Activated naive CD4-positive, alpha-beta T cell treated with anti-CD3 and anti-CD28 coated beads, Interleukin-2, amount 50 U/mL, for 72 hours (primary cell): ENCODE results near the gene OBSCN. TPM values are rescaled to one million over a fixed set of nuclear protein-coding genes. Genes with fewer than 3 reads are reported as not detected.
A peak's percentile ranks its signal among the peaks of the same experiment; 100 is the strongest.

ENCODE experiments used
- ATAC-seq, 2 donors: fragments of 150-1000 bp; cut with Tn5 transposase; 2 replicates each; pipeline ENCODE4 v1.10.0; 2021; ENCODE audit warnings: mild to moderate bottlenecking in 2 of 2, moderate library complexity in 2 of 2
- DNase-seq, 2 donors: peaks; one replicate each; pipeline ENCODE4 v3.0.0; 2021 to 2022; ENCODE audit warnings: low spot score in 2 of 2
- H3K27ac Mint-ChIP-seq, 2 donors: one replicate each; pipeline ENCODE4 v1.8.0; 2022; ENCODE audit warnings: mild to moderate bottlenecking in 2 of 2, mixed read lengths in 2 of 2
- H3K36me3 Mint-ChIP-seq, 2 donors: one replicate each; pipeline ENCODE4 v1.8.0; 2022; ENCODE audit warnings: mixed read lengths in 2 of 2
- H3K9me3 Mint-ChIP-seq, 2 donors: one replicate each; pipeline ENCODE4 v1.8.0; 2022; ENCODE audit warnings: mixed read lengths in 2 of 2
- total RNA-seq, 2 donors: library from RNA; stranded (reverse); gene quantifications; one replicate each; pipeline ENCODE4 v1.2.3, GENCODE V29; 2022

OBSCN gene
- total RNA-seq, result 10 to 100 TPM; 20.8 to 37.5 TPM

- no peak for DNase-seq
- no peaks in the 10 kb centered on the region for H3K9me3 Mint-ChIP-seq
These were observed at the start of gene OBSCN for GRCh38 chr1:228207851-228208821. Gene OBSCN, plus strand, starts transcription at chr1:228208044. Its CDS starts 3,740 bp downstream, at chr1:228211784.

GRCh38 chr1:228158151-228159007 is 49.5 kb upstream of the OBSCN start:
- H3K27ac Mint-ChIP-seq, result no peak overlapping the region
- ATAC-seq (no peak), DNase-seq (no peak)
- H3K36me3 Mint-ChIP-seq, result no peaks in the 10 kb centered on the region
- no peaks in the 10 kb centered on the region for H3K9me3 Mint-ChIP-seq

More at GRCh38 chr1:228207851-228208821, at the start of gene OBSCN:
- no peak for ATAC-seq
- no peaks in the 10 kb centered on the region for H3K36me3 Mint-ChIP-seq
- no peak within 1 kb of the TSS for H3K27ac Mint-ChIP-seq

GRCh38 chr1:228159008-228159665 is 48.7 kb upstream of the OBSCN start:
- no peak overlapping the region for H3K27ac Mint-ChIP-seq
- ATAC-seq, result no peak
- no peaks in the 10 kb centered on the region for H3K9me3 Mint-ChIP-seq

GRCh38 chr1:228160201-228160761 is 47.6 kb upstream of the OBSCN start:
- Mint-ChIP-seq H3K27ac (no peak overlapping the region), H3K36me3 (peaks cover 0 to 4% of the 10 kb centered on the region in 2 donors), H3K9me3 (no peaks in the 10 kb centered on the region)
- DNase-seq (no peak), ATAC-seq (no peak)

More at GRCh38 chr1:228159008-228159665, 48.7 kb upstream of the OBSCN start:
- no peaks in the 10 kb centered on the region for H3K36me3 Mint-ChIP-seq
- no peak for DNase-seq

- no peak for DNase-seq
- Mint-ChIP-seq H3K27ac (peak overlapping the region in 1 of 2 donors; percentile 29), H3K9me3 (no peaks in the 10 kb centered on the region), H3K36me3 (peaks cover 0 to 4% of the 10 kb centered on the region in 2 donors)
- ATAC-seq, result no peak
These were observed 46.5 kb upstream of the OBSCN start for GRCh38 chr1:228161362-228161761.

GRCh38 chr1:228161866-228162265 is 46.0 kb upstream of the OBSCN start:
- DNase-seq (no peak), ATAC-seq (no peak)
- peak overlapping the region; percentile 56 to 74 for H3K27ac Mint-ChIP-seq
- H3K36me3 Mint-ChIP-seq, result peaks cover 0 to 4% of the 10 kb centered on the region in 2 donors
- no peaks in the 10 kb centered on the region for H3K9me3 Mint-ChIP-seq

- Mint-ChIP-seq H3K36me3 (peaks cover 0 to 4% of the 10 kb centered on the region in 2 donors), H3K9me3 (no peaks in the 10 kb centered on the region), H3K27ac (peak overlapping the region; percentile 56 to 74)
- ATAC-seq, result no peak
- DNase-seq, result no peak
These were observed 45.4 kb upstream of the OBSCN start for GRCh38 chr1:228162286-228163006.

- H3K27ac Mint-ChIP-seq, result peak overlapping the region; percentile 14 to 56
These were observed 44.7 kb upstream of the OBSCN start for GRCh38 chr1:228163007-228163753.

GRCh38 chr1:228163776-228164519 is 43.9 kb upstream of the OBSCN start:
- Mint-ChIP-seq H3K36me3 (peaks cover 0 to 4% of the 10 kb centered on the region in 2 donors), H3K27ac (peak overlapping the region; percentile 60 to 85), H3K9me3 (no peaks in the 10 kb centered on the region)
- no peak for ATAC-seq
- DNase-seq, result no peak

More at GRCh38 chr1:228163007-228163753, 44.7 kb upstream of the OBSCN start:
- ATAC-seq, result no peak
- Mint-ChIP-seq H3K9me3 (no peaks in the 10 kb centered on the region), H3K36me3 (peaks cover 0 to 4% of the 10 kb centered on the region in 2 donors)
- DNase-seq, result no peak

GRCh38 chr1:228164561-228165371 is 43.1 kb upstream of the OBSCN start:
- no peaks in the 10 kb centered on the region for H3K9me3 Mint-ChIP-seq
- peak overlapping the region; percentile 85 to 94 for H3K27ac Mint-ChIP-seq
- ATAC-seq, result no peak
- no peak for DNase-seq
- H3K36me3 Mint-ChIP-seq, result peaks cover 0 to 4% of the 10 kb centered on the region in 2 donors

GRCh38 chr1:228165372-228166169 is 42.3 kb upstream of the OBSCN start, which contains the start of gene IBA57:
Gene IBA57, plus strand, starts transcription at chr1:228165804. Its CDS starts 13 bp downstream, at chr1:228165817.
- no peaks in the 10 kb centered on the region for H3K9me3 Mint-ChIP-seq
- H3K36me3 Mint-ChIP-seq, result peaks cover 0 to 4% of the 10 kb centered on the region in 2 donors
- DNase-seq (peak; percentile 99 to 100), ATAC-seq (peak; percentile 86 to 90)
- H3K27ac Mint-ChIP-seq, result peak within 1 kb of the TSS; percentile 85 to 94

GRCh38 chr1:228166170-228166936 is 41.5 kb upstream of the OBSCN start:
- Mint-ChIP-seq H3K27ac (peak overlapping the region; percentile 85 to 90), H3K36me3 (peaks cover 0 to 4% of the 10 kb centered on the region in 2 donors), H3K9me3 (no peaks in the 10 kb centered on the region)
- ATAC-seq, result peak; percentile 7 to 21
- DNase-seq, result peak in 1 of 2 donors; percentile 58
